Retinal pigment epithelial cell (primary cell): Measurements from ENCODE around the gene SAFB.

ENCODE experiments used
- DNase-seq: peaks from one replicate; pipeline ENCODE4 v3.0.0-alpha.2; 2010; ENCODE audit warnings: low read depth
- H3K4me3 ChIP-seq: 2 replicates; pipeline ENCODE4 v1.5.1; 2011; ENCODE audit warnings: mild to moderate bottlenecking, low read length, control low read depth, moderate library complexity
- TF ChIP-seq, protein P1 (sequence below): conservative IDR thresholded peaks from 2 replicates; pipeline ENCODE4 v1.5.1; 2011; ENCODE audit warnings: low read depth, low read length, control low read depth, inconsistent platforms

Gene SAFB

DNA sequence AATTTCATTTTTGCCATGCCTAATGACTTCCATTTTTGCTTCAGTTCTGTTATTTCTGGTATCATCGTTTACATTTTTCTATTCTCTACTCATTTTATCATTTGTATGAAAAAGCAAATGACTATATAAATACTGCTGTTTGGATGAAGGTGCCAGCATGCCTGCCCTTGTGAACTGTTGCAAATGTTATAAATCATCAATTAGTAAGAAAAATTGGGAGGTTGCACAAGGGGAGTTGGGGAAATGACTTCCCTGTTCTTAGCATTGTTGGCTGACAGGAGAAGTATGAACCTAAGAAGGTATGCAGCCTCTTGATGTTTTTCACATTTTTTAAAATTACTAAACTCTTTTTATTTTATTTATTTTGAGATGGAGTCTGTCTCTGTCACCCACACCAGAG lies 15.1 kb downstream of the SAFB start:
- no peak for DNase-seq
- TF ChIP-seq, protein P1, sequence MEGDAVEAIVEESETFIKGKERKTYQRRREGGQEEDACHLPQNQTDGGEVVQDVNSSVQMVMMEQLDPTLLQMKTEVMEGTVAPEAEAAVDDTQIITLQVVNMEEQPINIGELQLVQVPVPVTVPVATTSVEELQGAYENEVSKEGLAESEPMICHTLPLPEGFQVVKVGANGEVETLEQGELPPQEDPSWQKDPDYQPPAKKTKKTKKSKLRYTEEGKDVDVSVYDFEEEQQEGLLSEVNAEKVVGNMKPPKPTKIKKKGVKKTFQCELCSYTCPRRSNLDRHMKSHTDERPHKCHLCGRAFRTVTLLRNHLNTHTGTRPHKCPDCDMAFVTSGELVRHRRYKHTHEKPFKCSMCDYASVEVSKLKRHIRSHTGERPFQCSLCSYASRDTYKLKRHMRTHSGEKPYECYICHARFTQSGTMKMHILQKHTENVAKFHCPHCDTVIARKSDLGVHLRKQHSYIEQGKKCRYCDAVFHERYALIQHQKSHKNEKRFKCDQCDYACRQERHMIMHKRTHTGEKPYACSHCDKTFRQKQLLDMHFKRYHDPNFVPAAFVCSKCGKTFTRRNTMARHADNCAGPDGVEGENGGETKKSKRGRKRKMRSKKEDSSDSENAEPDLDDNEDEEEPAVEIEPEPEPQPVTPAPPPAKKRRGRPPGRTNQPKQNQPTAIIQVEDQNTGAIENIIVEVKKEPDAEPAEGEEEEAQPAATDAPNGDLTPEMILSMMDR, result no peak
- H3K4me3 ChIP-seq, result no peak overlapping the region

- H3K4me3 ChIP-seq, result no peak overlapping the region
- TF ChIP-seq, protein P1, result no peak
- no peak for DNase-seq
These were observed 18.3 kb downstream of the SAFB start for GRCh38 chr19:5641171-5641570.

DNA sequence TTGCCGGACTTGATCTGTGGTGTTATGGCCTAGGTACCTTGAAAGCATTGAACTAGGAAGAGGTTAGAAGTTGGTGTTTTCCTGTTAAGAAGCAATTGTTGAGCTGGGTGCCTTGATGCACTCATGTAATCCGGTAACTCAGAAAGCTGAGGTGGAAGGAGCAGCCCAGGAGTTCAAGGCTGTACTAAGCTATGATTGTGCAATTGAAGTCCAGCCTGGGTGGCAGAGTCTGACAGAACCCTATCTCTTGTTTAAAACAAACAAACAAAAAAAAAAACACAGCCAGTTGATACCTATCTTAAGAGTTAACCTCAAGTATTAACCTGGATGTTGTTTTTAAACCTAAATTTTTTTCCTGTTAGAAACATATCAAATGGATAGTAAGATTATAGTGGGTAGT lies 19.3 kb downstream of the SAFB start:
- DNase-seq, result no peak
- TF ChIP-seq, protein P1, result no peak
- H3K4me3 ChIP-seq, result no peak overlapping the region

DNA sequence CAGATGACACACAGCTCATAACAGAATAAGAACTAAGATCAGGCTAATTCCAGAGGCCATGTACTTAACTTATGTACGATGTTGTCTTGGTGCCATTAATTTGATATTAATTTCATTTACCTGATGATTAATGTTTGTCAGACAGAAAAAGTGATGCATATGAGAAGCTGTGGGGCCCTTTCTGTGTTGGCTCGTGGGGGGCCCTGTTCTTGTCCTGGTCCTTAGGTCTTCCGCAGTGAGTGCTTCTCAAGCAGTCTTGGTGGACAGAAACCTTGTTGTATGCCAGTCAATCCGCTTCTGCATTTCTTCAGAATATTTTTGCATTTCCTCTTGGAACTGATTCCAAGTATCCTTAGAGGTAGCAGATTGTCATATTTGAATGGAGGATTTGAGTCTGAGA lies 20.2 kb downstream of the SAFB start:
- TF ChIP-seq, protein P1, result no peak
- H3K4me3 ChIP-seq, result no peak overlapping the region
- no peak for DNase-seq

DNA sequence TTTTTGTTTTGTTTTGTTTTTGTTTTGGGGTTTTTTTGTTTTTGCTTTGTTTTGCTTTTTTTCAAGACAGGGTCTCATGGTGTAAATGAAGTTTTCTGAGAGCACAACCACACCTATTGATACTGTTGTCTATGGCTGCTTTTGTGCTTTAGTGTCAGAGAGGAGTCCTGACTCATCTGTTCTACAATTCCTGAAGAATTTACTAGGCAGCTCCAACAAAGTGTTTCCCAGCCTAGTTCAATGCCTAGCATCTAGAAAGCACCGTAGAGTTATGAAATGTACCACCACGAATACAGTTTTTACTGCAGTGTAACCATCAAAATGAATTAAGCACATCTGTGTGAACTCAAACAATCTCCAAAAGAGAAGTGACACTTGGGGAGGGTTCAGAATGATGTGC lies 21.2 kb downstream of the SAFB start:
- H3K4me3 ChIP-seq, result no peak overlapping the region
- TF ChIP-seq, protein P1, result no peak
- no peak for DNase-seq

- TF ChIP-seq, protein P1, result no peak
- no peak for DNase-seq
- H3K4me3 ChIP-seq, result no peak overlapping the region
These were observed 22.5 kb downstream of the SAFB start for GRCh38 chr19:5645409-5645808.

DNA sequence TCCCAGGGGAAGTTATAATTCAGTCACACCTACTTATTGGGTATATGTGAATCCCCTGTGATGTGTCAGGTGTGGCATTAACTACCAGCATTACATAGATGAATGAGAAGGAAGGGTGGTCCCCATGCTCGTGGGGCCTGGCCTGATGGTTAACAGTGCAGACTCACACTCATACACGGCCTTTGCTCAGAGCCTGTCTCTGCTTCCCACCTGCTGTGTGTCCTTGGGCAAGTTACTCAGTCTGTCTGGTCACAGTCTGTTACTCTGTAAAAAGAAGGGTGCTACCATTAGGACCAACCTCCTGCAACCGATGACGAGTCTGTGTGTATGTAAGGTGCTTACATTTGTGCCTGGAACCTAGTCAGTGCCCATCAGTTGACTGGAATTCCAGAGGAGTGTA lies 23.8 kb downstream of the SAFB start:
- TF ChIP-seq, protein P1, result no peak
- H3K4me3 ChIP-seq, result no peak overlapping the region
- DNase-seq, result no peak
